HCEC 1CT (cell line): Measurements from ENCODE around the gene ACAD9.
"Not testable (repeated sequence)": the region's sequence is repeated elsewhere in the genome, so short reads cannot be mapped to it uniquely, and the experiment has no call there.

Experiments
- DNase-seq: peaks from one replicate; pipeline ENCODE4 v3.0.0-alpha.2; 2017

Gene ACAD9

GRCh38 chr3:128863560-128863959, 15.9 kb upstream of the ACAD9 start:
- DNase-seq, result no peak

- no peak for DNase-seq
These were observed 15.0 kb upstream of the ACAD9 start for GRCh38 chr3:128864351-128864811.

- DNase-seq, result not testable (repeated sequence)
These were observed 14.3 kb upstream of the ACAD9 start for GRCh38 chr3:128864849-128865804.

- DNase-seq, result peak; percentile 32
These were observed 12.0 kb upstream of the ACAD9 start for GRCh38 chr3:128867200-128868125.

GRCh38 chr3:128870347-128870746, 9.1 kb upstream of the ACAD9 start:
- no peak for DNase-seq

- no peak for DNase-seq
These were observed 7.1 kb upstream of the ACAD9 start for GRCh38 chr3:128872282-128872681.

- DNase-seq, result no peak
These were observed 6.7 kb upstream of the ACAD9 start for GRCh38 chr3:128872744-128873143.

- no peak for DNase-seq
These were observed 6.0 kb upstream of the ACAD9 start for GRCh38 chr3:128873244-128874022.

GRCh38 chr3:128874481-128875180, 4.8 kb upstream of the ACAD9 start:
- DNase-seq, result no peak

GRCh38 chr3:128875556-128876120, 3.8 kb upstream of the ACAD9 start:
- DNase-seq, result peak; percentile 27

- no peak for DNase-seq
These were observed 1.4 kb upstream of the ACAD9 start for GRCh38 chr3:128878011-128878457.

- DNase-seq, result peak; percentile 72
These were observed 780 bp upstream of the ACAD9 start for GRCh38 chr3:128878556-128879124.

- DNase-seq, result no peak
These were observed 571 bp downstream of the ACAD9 start for GRCh38 chr3:128879991-128880390.

GRCh38 chr3:128880455-128880854, 1.0 kb downstream of the ACAD9 start:
- not testable (repeated sequence) for DNase-seq

- no peak for DNase-seq
These were observed 2.2 kb downstream of the ACAD9 start for GRCh38 chr3:128881576-128881975.

- no peak for DNase-seq
These were observed 3.3 kb downstream of the ACAD9 start for GRCh38 chr3:128882719-128883118.

- DNase-seq, result no peak
These were observed 5.6 kb downstream of the ACAD9 start for GRCh38 chr3:128884992-128885391.

GRCh38 chr3:128889139-128889894, 9.9 kb downstream of the ACAD9 start:
- DNase-seq, result no peak

GRCh38 chr3:128895843-128896697, 16.6 kb downstream of the ACAD9 start:
- DNase-seq, result no peak
